Choroid plexus epithelial cell (primary cell): Measurements from ENCODE around the gene EPN1.
"Not testable (repeated sequence)": the region's sequence is repeated elsewhere in the genome, so short reads cannot be mapped to it uniquely, and the experiment has no call there.

Experiments used
- DNase-seq: peaks from one replicate; pipeline ENCODE4 v3.0.0-alpha.2; 2010; ENCODE audit warnings: low read depth
- H3K4me3 ChIP-seq: 2 replicates; pipeline ENCODE4 v1.5.1; 2011; ENCODE audit warnings: low read depth, mild to moderate bottlenecking, control low read depth, low read length, moderate library complexity
- TF ChIP-seq, protein P1 (sequence below): conservative IDR thresholded peaks from 2 replicates; pipeline ENCODE4 v1.5.1; 2011; ENCODE audit warnings: low read depth, mild to moderate bottlenecking, control low read depth, inconsistent platforms, low read length, moderate library complexity

The EPN1 gene

DNA sequence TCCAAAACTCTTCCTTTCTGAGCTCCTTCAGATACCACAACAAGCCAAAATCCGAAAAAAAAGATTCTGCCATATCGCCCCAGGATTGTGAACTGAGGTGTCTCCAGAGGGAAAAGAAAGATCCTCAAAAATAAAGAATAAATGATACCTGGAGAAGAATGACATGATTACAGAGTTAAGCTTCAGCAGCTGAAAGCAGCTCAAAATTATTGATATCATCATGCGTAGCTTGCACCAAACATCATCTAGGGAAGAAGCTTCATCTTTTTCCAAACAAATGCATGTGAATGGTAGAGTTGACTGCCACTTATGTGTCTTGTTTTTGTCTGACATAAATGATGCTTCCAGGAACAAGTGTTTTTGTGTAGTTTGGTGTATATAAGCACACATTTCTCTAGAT, 63.3 kb downstream of the EPN1 start, which contains the start of gene NLRP9:
Gene NLRP9, minus strand, starts transcription at position 101 of the 400 bp plus-strand sequence. Its CDS starts 28 bp downstream, at position 73.
- TF ChIP-seq, protein P1, sequence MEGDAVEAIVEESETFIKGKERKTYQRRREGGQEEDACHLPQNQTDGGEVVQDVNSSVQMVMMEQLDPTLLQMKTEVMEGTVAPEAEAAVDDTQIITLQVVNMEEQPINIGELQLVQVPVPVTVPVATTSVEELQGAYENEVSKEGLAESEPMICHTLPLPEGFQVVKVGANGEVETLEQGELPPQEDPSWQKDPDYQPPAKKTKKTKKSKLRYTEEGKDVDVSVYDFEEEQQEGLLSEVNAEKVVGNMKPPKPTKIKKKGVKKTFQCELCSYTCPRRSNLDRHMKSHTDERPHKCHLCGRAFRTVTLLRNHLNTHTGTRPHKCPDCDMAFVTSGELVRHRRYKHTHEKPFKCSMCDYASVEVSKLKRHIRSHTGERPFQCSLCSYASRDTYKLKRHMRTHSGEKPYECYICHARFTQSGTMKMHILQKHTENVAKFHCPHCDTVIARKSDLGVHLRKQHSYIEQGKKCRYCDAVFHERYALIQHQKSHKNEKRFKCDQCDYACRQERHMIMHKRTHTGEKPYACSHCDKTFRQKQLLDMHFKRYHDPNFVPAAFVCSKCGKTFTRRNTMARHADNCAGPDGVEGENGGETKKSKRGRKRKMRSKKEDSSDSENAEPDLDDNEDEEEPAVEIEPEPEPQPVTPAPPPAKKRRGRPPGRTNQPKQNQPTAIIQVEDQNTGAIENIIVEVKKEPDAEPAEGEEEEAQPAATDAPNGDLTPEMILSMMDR = no peak
- DNase-seq = no peak
- H3K4me3 ChIP-seq = no peak within 1 kb of the TSS

DNA sequence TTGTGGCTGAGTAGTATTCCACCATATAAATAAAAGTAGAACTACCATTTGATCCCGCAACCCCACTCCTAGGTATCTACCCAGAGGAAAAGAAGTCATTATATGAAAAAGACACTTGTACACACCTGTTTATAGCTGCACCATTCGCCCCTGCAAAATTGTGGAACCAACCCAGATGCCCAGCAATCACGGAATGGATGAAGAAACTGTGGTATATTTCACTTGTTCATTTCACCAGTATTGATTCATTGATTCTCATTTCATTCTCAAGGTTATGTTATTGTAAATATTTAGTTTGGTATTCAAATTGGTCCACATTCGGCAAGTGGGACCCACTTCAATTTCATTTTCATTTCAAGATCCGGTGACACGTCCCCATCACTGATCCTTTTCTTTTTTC, 75.7 kb downstream of the EPN1 start:
- H3K4me3 ChIP-seq = no peak overlapping the region
- TF ChIP-seq, protein P1 = no peak
- no peak for DNase-seq

DNA sequence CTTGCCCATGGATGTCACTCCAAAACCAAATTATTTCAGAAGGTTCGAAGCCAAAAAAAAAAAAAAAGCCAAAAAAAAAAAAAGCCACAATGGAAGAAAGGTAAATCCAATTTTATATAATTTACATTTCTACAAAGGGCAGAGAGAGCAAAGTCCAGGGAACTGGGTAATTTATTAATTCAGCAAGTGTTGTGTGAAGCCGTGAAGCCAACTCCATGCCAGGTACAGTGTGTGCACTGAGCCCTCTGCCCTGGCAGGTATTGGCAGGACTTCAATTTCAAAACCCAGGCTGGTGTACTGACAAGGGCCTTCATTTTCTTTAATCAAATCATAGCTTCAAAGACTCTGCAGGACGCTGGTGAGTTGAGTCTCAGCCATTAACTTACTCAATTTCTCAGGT, 78.4 kb downstream of the EPN1 start:
- DNase-seq = no peak
- TF ChIP-seq, protein P1 = no peak
- H3K4me3 ChIP-seq = no peak overlapping the region

DNA sequence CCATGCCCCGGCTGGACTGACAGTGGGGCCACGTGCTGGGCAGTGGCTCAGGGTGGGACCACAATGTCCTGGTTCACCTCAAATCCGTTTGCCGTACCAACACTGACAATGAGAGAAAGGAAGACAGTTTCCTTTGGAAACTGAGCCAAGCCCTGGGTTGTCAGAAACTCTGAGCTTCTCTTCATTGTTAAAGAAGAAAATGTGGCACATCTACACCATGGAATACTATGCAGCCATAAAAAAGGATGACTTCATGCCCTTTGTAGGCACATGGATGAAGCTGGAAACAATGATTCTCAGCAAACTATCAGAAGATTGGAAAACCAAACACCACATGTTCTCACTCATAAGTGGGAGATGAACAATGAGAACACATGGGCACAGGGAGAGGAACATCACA, 81.8 kb downstream of the EPN1 start:
- DNase-seq, H3K4me3 ChIP-seq: not testable (repeated sequence)

DNA sequence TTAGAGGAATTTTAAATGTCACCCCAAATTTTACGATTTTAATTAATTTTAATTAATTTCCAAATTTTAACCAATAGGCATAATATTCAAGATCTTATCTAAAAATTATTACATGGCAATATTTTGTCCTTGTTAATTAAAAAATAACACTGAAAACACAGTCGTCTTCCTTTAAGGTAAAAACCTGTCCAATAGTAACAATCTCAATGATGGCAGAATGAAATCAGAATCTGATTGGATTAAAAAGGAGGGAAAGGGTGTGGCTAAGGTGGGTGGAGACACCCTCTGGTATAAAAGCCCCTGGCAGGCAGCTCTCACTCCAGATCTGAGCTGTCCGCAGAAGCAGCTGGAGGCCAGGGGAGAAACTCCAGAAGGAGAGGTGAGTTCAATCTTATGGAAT, 83.8 kb downstream of the EPN1 start, which contains the start of gene RFPL4A:
Gene RFPL4A, plus strand, starts transcription at position 301 of the 400 bp plus-strand sequence. CDS start 2,704 bp downstream, outside the sequence.
- not testable (repeated sequence) for DNase-seq, H3K4me3 ChIP-seq
